Hepatic stellate cell (primary cell): ENCODE results near the gene VSIG10L.

Source experiments
- DNase-seq: peaks from one replicate; pipeline ENCODE4 v3.0.0; 2011; ENCODE audit warnings: low spot score

The VSIG10L gene

GRCh38 chr19:51317376-51317775 is 24.6 kb downstream of the VSIG10L start:
- no peak for DNase-seq

- no peak for DNase-seq
Measured at GRCh38 chr19:51316688-51317087, 25.3 kb downstream of the VSIG10L start.

GRCh38 chr19:51311351-51312257 is 30.3 kb downstream of the VSIG10L start, which contains the start of gene IGLON5:
Gene IGLON5, plus strand, starts transcription at chr19:51311644. Its CDS starts 204 bp downstream, at chr19:51311848.
- DNase-seq, result no peak

- DNase-seq, result no peak
Measured at GRCh38 chr19:51305479-51305878, 36.5 kb downstream of the VSIG10L start.

GRCh38 chr19:51301266-51301665 is 40.7 kb downstream of the VSIG10L start:
- DNase-seq, result no peak

GRCh38 chr19:51297406-51297805 is 44.5 kb downstream of the VSIG10L start:
- no peak for DNase-seq

- no peak for DNase-seq
Measured at GRCh38 chr19:51296336-51297093, 45.4 kb downstream of the VSIG10L start.

- DNase-seq, result no peak
Measured at GRCh38 chr19:51295382-51296126, 46.4 kb downstream of the VSIG10L start.

- no peak for DNase-seq
Measured at GRCh38 chr19:51294977-51295375, 47.0 kb downstream of the VSIG10L start.

- no peak for DNase-seq
Measured at GRCh38 chr19:51294211-51294976, 47.5 kb downstream of the VSIG10L start.

- DNase-seq, result no peak
Measured at GRCh38 chr19:51293571-51294210, 48.2 kb downstream of the VSIG10L start.

GRCh38 chr19:51292971-51293370 is 49.0 kb downstream of the VSIG10L start:
- DNase-seq, result no peak

GRCh38 chr19:51289635-51290034 is 52.3 kb downstream of the VSIG10L start:
- DNase-seq, result no peak

GRCh38 chr19:51285682-51286081 is 56.3 kb downstream of the VSIG10L start:
- DNase-seq, result no peak

- DNase-seq, result no peak
Measured at GRCh38 chr19:51282335-51282734, 59.6 kb downstream of the VSIG10L start.
